HEK293T (cell line): Measurements from ENCODE around the gene SLC6A4.

ENCODE experiments used
- CTCF ChIA-PET: fragments of 350-600 bp; formaldehyde crosslinking; extraction: SDS; loops from one replicate; lab custom pipeline; 2021; ENCODE audit warnings: antibody characterized with exemption, inconsistent platforms; lab: Yijun Ruan, JAX
- POLR2A ChIA-PET: fragments of 350-600 bp; formaldehyde crosslinking; extraction: SDS; loops from one replicate; lab custom pipeline; 2020; ENCODE audit warnings: antibody characterized with exemption, inconsistent platforms; lab: Yijun Ruan, JAX
- DNase-seq: peaks from one replicate; pipeline ENCODE4 v3.0.0; 2012; ENCODE audit warnings: mixed read lengths; ENCODE audit errors: extremely low spot score
- ARNT ChIP-seq: fragments of 450-650 bp; IDR thresholded peaks from 2 replicates; pipeline ENCODE4 v1.6.1; 2017; ENCODE audit warnings: mild to moderate bottlenecking
- BHLHE40 ChIP-seq: fragments of 450-650 bp; IDR thresholded peaks from 2 replicates; pipeline ENCODE4 v1.6.1; 2016; ENCODE audit warnings: mild to moderate bottlenecking, moderate library complexity, borderline replicate concordance
- CTBP1 ChIP-seq: fragments of 450-650 bp; IDR thresholded peaks from 2 replicates; pipeline ENCODE4 v1.6.1; 2016; ENCODE audit warnings: borderline replicate concordance
- ELF4 ChIP-seq: fragments of 450-650 bp; IDR thresholded peaks from 2 replicates; pipeline ENCODE4 v1.6.1; 2017; ENCODE audit warnings: antibody characterized with exemption
- FOXA1 ChIP-seq: fragments of 450-650 bp; IDR thresholded peaks from 2 replicates; pipeline ENCODE4 v1.6.1; 2016; ENCODE audit warnings: mild to moderate bottlenecking
- FOXK2 ChIP-seq: fragments of 450-650 bp; IDR thresholded peaks from 2 replicates; pipeline ENCODE4 v1.6.1; 2016; ENCODE audit warnings: mild to moderate bottlenecking
- FOXM1 ChIP-seq: fragments of 450-650 bp; IDR thresholded peaks from 2 replicates; pipeline ENCODE4 v1.6.1; 2017; ENCODE audit warnings: mild to moderate bottlenecking, borderline replicate concordance
- HDGF ChIP-seq: fragments of 450-650 bp; IDR thresholded peaks from 2 replicates; pipeline ENCODE4 v1.6.1; 2017; ENCODE audit warnings: antibody characterized with exemption, borderline replicate concordance
- L3MBTL2 ChIP-seq: fragments of 450-650 bp; conservative IDR thresholded peaks from 2 replicates; pipeline ENCODE4 v1.6.1; 2016; ENCODE audit warnings: mild to moderate bottlenecking
- LEF1 ChIP-seq: fragments of 450-650 bp; IDR thresholded peaks from 2 replicates; pipeline ENCODE4 v1.6.1; 2017; ENCODE audit warnings: mild to moderate bottlenecking, borderline replicate concordance
- NFRKB ChIP-seq: fragments of 450-650 bp; IDR thresholded peaks from 2 replicates; pipeline ENCODE4 v1.6.1; 2016; ENCODE audit warnings: mild to moderate bottlenecking, moderate library complexity
- PKNOX1 ChIP-seq: fragments of 450-650 bp; IDR thresholded peaks from 2 replicates; pipeline ENCODE4 v1.6.1; 2016
- SP1 ChIP-seq: fragments of 450-650 bp; IDR thresholded peaks from 2 replicates; pipeline ENCODE4 v1.6.1; 2017
- SUZ12 ChIP-seq: fragments of 450-650 bp; IDR thresholded peaks from 2 replicates; pipeline ENCODE4 v1.6.1; 2016; ENCODE audit warnings: mild to moderate bottlenecking
- TARDBP ChIP-seq: fragments of 450-650 bp; IDR thresholded peaks from 2 replicates; pipeline ENCODE4 v1.6.1; 2016
- ZNF384 ChIP-seq: fragments of 450-650 bp; IDR thresholded peaks from 2 replicates; pipeline ENCODE4 v1.6.1; 2016

SLC6A4 gene

GRCh38 chr17:30164531-30164930, 71.0 kb downstream of the SLC6A4 start:
- CTCF ChIA-PET: interaction anchor here (0.6 kb wide), 1 partner anchor 39 kb away, joined by 4 read pairs; no protein-coding TSS in a partner anchor
- no peak for DNase-seq
- POLR2A ChIA-PET: no interaction called here
- TF ChIP-seq ELF4 (no peak), ZNF384 (no peak), FOXM1 (no peak), FOXA1 (no peak), HDGF (no peak), SUZ12 (no peak), NFRKB (no peak)

- CTCF ChIA-PET: no interaction called here
- TF ChIP-seq SUZ12 (no peak), NFRKB (no peak), FOXM1 (no peak), FOXA1 (no peak), ELF4 (no peak), SP1 (no peak), HDGF (no peak), ZNF384 (no peak), LEF1 (no peak), FOXK2 (no peak), CTBP1 (no peak), PKNOX1 (no peak), ARNT (no peak), TARDBP (no peak)
Observed at GRCh38 chr17:30161601-30162000, 73.9 kb downstream of the SLC6A4 start.

GRCh38 chr17:30160419-30161172, 74.9 kb downstream of the SLC6A4 start:
- ChIA-PET CTCF (no interaction called here), POLR2A (no interaction called here)
- DNase-seq: no peak
- no peak for TF ChIP-seq ZNF384
- no peak for TF ChIP-seq FOXK2
- no peak for TF ChIP-seq ARNT
- no peak for TF ChIP-seq TARDBP
- TF ChIP-seq L3MBTL2: no peak
- no peak for TF ChIP-seq NFRKB
- TF ChIP-seq BHLHE40: no peak
- TF ChIP-seq PKNOX1: no peak
- TF ChIP-seq FOXM1: no peak

More at GRCh38 chr17:30161601-30162000, 73.9 kb downstream of the SLC6A4 start:
- POLR2A ChIA-PET: no interaction called here
- DNase-seq: no peak

GRCh38 chr17:30158896-30159625, 76.4 kb downstream of the SLC6A4 start:
- DNase-seq: no peak
- ChIA-PET POLR2A (no interaction called here), CTCF (no interaction called here)
- no peak for TF ChIP-seq FOXK2
- TF ChIP-seq SP1: no peak
- no peak for TF ChIP-seq SUZ12
- no peak for TF ChIP-seq CTBP1
- TF ChIP-seq L3MBTL2: no peak
- TF ChIP-seq FOXA1: no peak
- no peak for TF ChIP-seq LEF1
- no peak for TF ChIP-seq FOXM1
- TF ChIP-seq ELF4: no peak
- no peak for TF ChIP-seq NFRKB
- TF ChIP-seq ZNF384: no peak

GRCh38 chr17:30155389-30155788, 80.1 kb downstream of the SLC6A4 start:
- no peak for DNase-seq
- ChIA-PET CTCF (no interaction called here), POLR2A (no interaction called here)
- no peak for TF ChIP-seq SP1
- TF ChIP-seq TARDBP: no peak
- no peak for TF ChIP-seq NFRKB
- no peak for TF ChIP-seq FOXA1
- TF ChIP-seq SUZ12: no peak
- no peak for TF ChIP-seq HDGF
- TF ChIP-seq FOXK2: no peak
- no peak for TF ChIP-seq FOXM1
- TF ChIP-seq ARNT: no peak
- no peak for TF ChIP-seq L3MBTL2
- no peak for TF ChIP-seq ZNF384
- TF ChIP-seq ELF4: no peak

- CTCF ChIA-PET: no interaction called here
- no peak for DNase-seq
Observed at GRCh38 chr17:30153463-30153862, 82.0 kb downstream of the SLC6A4 start.

More at GRCh38 chr17:30153463-30153862, 82.0 kb downstream of the SLC6A4 start:
- TF ChIP-seq ELF4: no peak
- TF ChIP-seq ARNT: no peak
- TF ChIP-seq PKNOX1: no peak
- no peak for TF ChIP-seq FOXK2
- TF ChIP-seq NFRKB: no peak
- no peak for TF ChIP-seq CTBP1
- no peak for TF ChIP-seq ZNF384
- no peak for TF ChIP-seq FOXM1
- no peak for TF ChIP-seq TARDBP
- no peak for TF ChIP-seq SP1
- TF ChIP-seq HDGF: no peak
- TF ChIP-seq SUZ12: no peak
- POLR2A ChIA-PET: no interaction called here
